ENCODE results near the gene PSMD1.
A peak's percentile ranks its signal among the peaks of the same experiment; 100 is the strongest.

The PSMD1 gene

GRCh38 chr2:231034291-231034882 is 22.3 kb upstream of the PSMD1 start:
- no peak for DNase-seq (ENCODE audit: low read depth in 2 of 2)

- no peak for DNase-seq (ENCODE audit: low read depth in 2 of 2)
These were observed 20.5 kb upstream of the PSMD1 start for GRCh38 chr2:231036131-231036530.

GRCh38 chr2:231036578-231037106 is 20.0 kb upstream of the PSMD1 start:
- DNase-seq (ENCODE audit: low read depth in 2 of 2): no peak

GRCh38 chr2:231037202-231037730 is 19.4 kb upstream of the PSMD1 start, which contains the start of gene C2orf72:
Gene C2orf72 (plus strand): TSS chr2:231037523. CDS start chr2:231037566, 43 bp downstream.
- no peak for DNase-seq (ENCODE audit: low read depth in 2 of 2)

GRCh38 chr2:231037731-231038482 is 18.8 kb upstream of the PSMD1 start:
- DNase-seq (ENCODE audit: low read depth in 2 of 2): no peak

- DNase-seq (ENCODE audit: low read depth in 2 of 2): no peak
These were observed 18.0 kb upstream of the PSMD1 start for GRCh38 chr2:231038483-231039293.

- no peak for DNase-seq (ENCODE audit: low read depth in 2 of 2)
These were observed 17.4 kb upstream of the PSMD1 start for GRCh38 chr2:231039294-231039664.

- DNase-seq (ENCODE audit: low read depth in 2 of 2): no peak
These were observed 16.8 kb upstream of the PSMD1 start for GRCh38 chr2:231039821-231040364.

- no peak for DNase-seq (ENCODE audit: low read depth in 2 of 2)
These were observed 15.5 kb upstream of the PSMD1 start for GRCh38 chr2:231041061-231041689.

- no peak for DNase-seq (ENCODE audit: low read depth in 2 of 2)
These were observed 12.9 kb upstream of the PSMD1 start for GRCh38 chr2:231043796-231044195.

GRCh38 chr2:231046916-231047273 is 9.8 kb upstream of the PSMD1 start:
- no peak for DNase-seq (ENCODE audit: low read depth in 2 of 2)

- no peak for DNase-seq (ENCODE audit: low read depth in 2 of 2)
These were observed 9.3 kb upstream of the PSMD1 start for GRCh38 chr2:231047274-231047922.

GRCh38 chr2:231047923-231048915 is 8.4 kb upstream of the PSMD1 start:
- DNase-seq (ENCODE audit: low read depth in 2 of 2): no peak

GRCh38 chr2:231049286-231050017 is 7.2 kb upstream of the PSMD1 start:
- no peak for DNase-seq (ENCODE audit: low read depth in 2 of 2)

- no peak for DNase-seq (ENCODE audit: low read depth in 2 of 2)
These were observed 6.4 kb upstream of the PSMD1 start for GRCh38 chr2:231050018-231050901.

- DNase-seq (ENCODE audit: low read depth in 2 of 2): no peak
These were observed 5.6 kb upstream of the PSMD1 start for GRCh38 chr2:231051116-231051515.

- DNase-seq (ENCODE audit: low read depth in 2 of 2): peak; percentile 76 to 77
These were observed 3.9 kb upstream of the PSMD1 start for GRCh38 chr2:231052494-231053451.

All from stimulated activated CD8-positive, alpha-beta memory T cell treated with anti-CD3 and anti-CD28 coated beads, Interleukin-2, amount 100 ng/mL, for 48 hours (primary cell).